Measurements from ENCODE around the gene CTNNA3. TPM values are rescaled to one million over a fixed set of nuclear protein-coding genes. Genes with fewer than 3 reads are reported as not detected.

CTNNA3 gene
- total and polyA plus RNA-seq, 4 experiments from 2014 or later = not detected

DNA sequence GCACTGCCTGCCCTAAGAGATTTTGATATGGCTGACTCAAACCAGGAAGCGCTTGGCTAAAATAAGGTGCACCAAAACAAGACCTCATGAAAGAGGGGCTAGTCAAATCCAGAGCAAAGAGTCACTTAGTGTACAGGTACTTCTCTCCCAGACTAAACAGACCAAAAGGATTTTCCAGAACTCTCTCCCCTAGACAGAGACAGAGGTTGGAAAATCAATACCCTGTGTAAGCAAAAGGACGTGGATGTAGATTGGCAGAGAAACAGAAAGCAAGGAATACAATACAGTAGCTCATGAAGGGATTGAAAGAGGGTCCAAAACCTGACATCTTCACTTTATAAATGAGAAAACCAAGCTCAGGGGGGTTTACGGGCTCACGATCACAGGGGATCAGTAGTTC, 853.1 kb downstream of the CTNNA3 start:
- H3K4me1 ChIP-seq (ENCODE audit: insufficient read depth, low read length) = no peaks in the 10 kb centered on the region
- intact Hi-C loops (cut with micrococcal nuclease) = no loop called here
- Mint-ChIP-seq H3K4me1 (no peaks in the 10 kb centered on the region), H3K27ac (no peak overlapping the region), H3K27me3 (peaks cover 0 to 3% of the 10 kb centered on the region in 2 donors), H3K4me3 (no peak overlapping the region), H3K9me3 (peaks cover 0 to 5% (median 0%) of the 10 kb centered on the region in 8 donors), H3K36me3 (no peaks in the 10 kb centered on the region)
- no peak overlapping the region for H3K4me3 ChIP-seq (ENCODE audit: low read length in 2 of 2)
- no peak overlapping the region for H3K27ac ChIP-seq (ENCODE audit: low read depth, low read length)
- ChIA-PET POLR2A (ENCODE audit: partially characterized antibody) (no interaction called here), CTCF (ENCODE audit: partially characterized antibody) (no interaction called here)
- no peak for DNase-seq
- no peaks in the 10 kb centered on the region for H3K27me3 ChIP-seq (ENCODE audit: insufficient read depth, low read length)
- H3K36me3 ChIP-seq (ENCODE audit: insufficient read depth, low read length) = no peaks in the 10 kb centered on the region
- H3K9me3 ChIP-seq (ENCODE audit: control insufficient read depth in 1 of 2, low read length in 2 of 2) = no peaks in the 10 kb centered on the region

GRCh38 chr10:66842371-66842770, 853.6 kb downstream of the CTNNA3 start:
- intact Hi-C loops (cut with micrococcal nuclease) = no loop called here
- DNase-seq = no peak

DNA sequence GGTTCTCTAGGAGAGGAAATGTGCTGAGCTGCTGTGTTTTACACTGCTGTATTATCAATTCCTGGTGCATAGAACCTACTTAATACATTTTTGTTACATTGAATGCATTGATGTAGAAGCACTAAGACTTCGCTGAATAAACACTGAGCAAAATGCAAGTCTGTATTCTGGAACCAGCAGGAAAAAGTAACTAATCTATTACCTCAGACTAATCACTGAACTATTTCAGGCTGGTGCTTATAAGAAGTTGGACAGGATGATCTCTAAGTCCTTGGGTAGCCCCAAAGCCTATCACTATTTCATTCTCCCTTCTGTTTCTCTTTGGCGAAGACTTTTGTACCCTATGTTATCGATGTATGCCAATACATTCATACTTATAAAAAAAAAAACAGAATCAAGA, 857.3 kb downstream of the CTNNA3 start:
- no peaks in the 10 kb centered on the region for H3K9me3 ChIP-seq (ENCODE audit: control insufficient read depth in 1 of 2, low read length in 2 of 2)
- CTCF ChIA-PET (ENCODE audit: partially characterized antibody) = no interaction called here
- intact Hi-C loops (cut with micrococcal nuclease) = no loop called here

More at GRCh38 chr10:66842371-66842770, 853.6 kb downstream of the CTNNA3 start:
- ChIA-PET CTCF (ENCODE audit: partially characterized antibody) (no interaction called here), POLR2A (ENCODE audit: partially characterized antibody) (no interaction called here)
- H3K4me3 ChIP-seq (ENCODE audit: low read length in 2 of 2) = no peak overlapping the region
- H3K36me3 ChIP-seq (ENCODE audit: insufficient read depth, low read length) = no peaks in the 10 kb centered on the region
- no peaks in the 10 kb centered on the region for H3K4me1 ChIP-seq (ENCODE audit: insufficient read depth, low read length)
- Mint-ChIP-seq H3K27me3 (peaks cover 0 to 3% of the 10 kb centered on the region in 2 donors), H3K4me1 (no peaks in the 10 kb centered on the region), H3K36me3 (no peaks in the 10 kb centered on the region), H3K9me3 (peaks cover 0 to 5% (median 0%) of the 10 kb centered on the region in 8 donors), H3K27ac (no peak overlapping the region), H3K4me3 (no peak overlapping the region)
- H3K27me3 ChIP-seq (ENCODE audit: insufficient read depth, low read length) = no peaks in the 10 kb centered on the region
- H3K9me3 ChIP-seq (ENCODE audit: control insufficient read depth in 1 of 2, low read length in 2 of 2) = no peaks in the 10 kb centered on the region
- no peak overlapping the region for H3K27ac ChIP-seq (ENCODE audit: low read depth, low read length)

GRCh38 chr10:66837990-66838389, 858.0 kb downstream of the CTNNA3 start:
- Mint-ChIP-seq H3K4me1 (no peaks in the 10 kb centered on the region), H3K27ac (no peak overlapping the region), H3K4me3 (no peak overlapping the region), H3K9me3 (peaks cover 0 to 8% (median 0%) of the 10 kb centered on the region in 8 donors), H3K36me3 (no peaks in the 10 kb centered on the region), H3K27me3 (peaks cover 0 to 3% of the 10 kb centered on the region in 2 donors)
- H3K4me3 ChIP-seq (ENCODE audit: low read length in 2 of 2) = no peak overlapping the region
- intact Hi-C loops (cut with micrococcal nuclease) = no loop called here
- H3K27ac ChIP-seq (ENCODE audit: low read depth, low read length) = no peak overlapping the region
- CTCF ChIA-PET (ENCODE audit: partially characterized antibody) = no interaction called here
- no peak for DNase-seq
- no peaks in the 10 kb centered on the region for H3K27me3 ChIP-seq (ENCODE audit: insufficient read depth, low read length)
- POLR2A ChIA-PET (ENCODE audit: partially characterized antibody) = no interaction called here
- H3K36me3 ChIP-seq (ENCODE audit: insufficient read depth, low read length) = no peaks in the 10 kb centered on the region
- H3K9me3 ChIP-seq (ENCODE audit: control insufficient read depth in 1 of 2, low read length in 2 of 2) = no peaks in the 10 kb centered on the region
- no peaks in the 10 kb centered on the region for H3K4me1 ChIP-seq (ENCODE audit: insufficient read depth, low read length)

More for the DNA sequence above, 857.3 kb downstream of the CTNNA3 start:
- Mint-ChIP-seq H3K4me3 (no peak overlapping the region), H3K27me3 (peaks cover 0 to 3% of the 10 kb centered on the region in 2 donors), H3K36me3 (no peaks in the 10 kb centered on the region), H3K4me1 (no peaks in the 10 kb centered on the region), H3K27ac (no peak overlapping the region), H3K9me3 (peaks cover 0 to 8% (median 0%) of the 10 kb centered on the region in 8 donors)
- H3K4me3 ChIP-seq (ENCODE audit: low read length in 2 of 2) = no peak overlapping the region
- H3K4me1 ChIP-seq (ENCODE audit: insufficient read depth, low read length) = no peaks in the 10 kb centered on the region
- no peaks in the 10 kb centered on the region for H3K36me3 ChIP-seq (ENCODE audit: insufficient read depth, low read length)
- no peaks in the 10 kb centered on the region for H3K27me3 ChIP-seq (ENCODE audit: insufficient read depth, low read length)
- POLR2A ChIA-PET (ENCODE audit: partially characterized antibody) = no interaction called here
- DNase-seq = no peak
- H3K27ac ChIP-seq (ENCODE audit: low read depth, low read length) = no peak overlapping the region

DNA sequence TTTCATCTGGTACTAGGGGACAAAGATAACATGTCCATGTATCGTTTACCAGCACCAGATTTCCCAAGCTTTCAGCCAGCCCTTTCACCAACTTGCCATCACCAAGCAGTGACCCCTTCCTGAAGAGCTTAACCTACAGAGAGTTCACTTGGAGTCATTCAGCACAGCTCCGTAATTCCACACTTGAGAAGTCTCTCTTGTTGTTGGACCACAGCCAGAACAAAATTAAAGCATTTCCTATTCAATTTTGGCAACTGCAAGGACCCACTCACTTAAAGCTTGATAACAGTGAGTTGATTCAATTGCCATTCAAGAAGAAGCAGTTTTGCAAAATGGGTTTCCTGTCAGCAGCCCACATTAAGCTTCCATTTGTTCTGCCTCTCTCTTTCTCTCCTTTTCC, 858.7 kb downstream of the CTNNA3 start:
- ChIA-PET CTCF (ENCODE audit: partially characterized antibody) (no interaction called here), POLR2A (ENCODE audit: partially characterized antibody) (no interaction called here)
- intact Hi-C loops (cut with micrococcal nuclease) = no loop called here
- Histone ChIP-seq H3K27me3 (ENCODE audit: insufficient read depth, low read length) (no peaks in the 10 kb centered on the region), H3K27ac (ENCODE audit: low read depth, low read length) (no peak overlapping the region), H3K4me3 (ENCODE audit: low read length in 2 of 2) (no peak overlapping the region), H3K9me3 (ENCODE audit: control insufficient read depth in 1 of 2, low read length in 2 of 2) (no peaks in the 10 kb centered on the region), H3K36me3 (ENCODE audit: insufficient read depth, low read length) (no peaks in the 10 kb centered on the region), H3K4me1 (ENCODE audit: insufficient read depth, low read length) (no peaks in the 10 kb centered on the region)
- Mint-ChIP-seq H3K36me3 (no peaks in the 10 kb centered on the region), H3K4me1 (no peaks in the 10 kb centered on the region), H3K9me3 (peaks cover 0 to 7% (median 0%) of the 10 kb centered on the region in 8 donors), H3K4me3 (no peak overlapping the region), H3K27ac (no peak overlapping the region), H3K27me3 (peaks cover 0 to 2% of the 10 kb centered on the region in 2 donors)
- no peak for DNase-seq

DNA sequence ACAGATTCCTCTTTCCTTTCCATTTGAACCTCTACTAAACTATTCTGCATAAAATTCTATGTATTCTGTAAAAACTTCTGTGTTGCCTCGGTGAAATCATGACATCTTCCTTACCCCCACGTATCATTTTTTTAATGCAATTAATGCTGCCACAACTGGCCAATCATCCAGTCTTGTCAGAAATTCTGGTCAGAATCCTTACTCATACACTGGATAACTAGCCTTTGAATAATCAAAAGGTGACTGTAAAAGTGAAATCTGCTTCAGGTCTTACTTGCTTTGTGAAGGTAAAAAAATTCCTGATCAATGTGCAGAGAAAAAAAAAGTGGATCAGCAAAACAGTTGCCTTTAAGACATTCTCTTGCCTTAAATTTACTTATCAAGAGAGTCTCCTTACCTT, 859.2 kb downstream of the CTNNA3 start:
- Mint-ChIP-seq H3K27me3 (no peaks in the 10 kb centered on the region), H3K4me1 (no peaks in the 10 kb centered on the region), H3K4me3 (no peak overlapping the region), H3K36me3 (no peaks in the 10 kb centered on the region), H3K27ac (no peak overlapping the region), H3K9me3 (peaks cover 0 to 5% (median 0%) of the 10 kb centered on the region in 8 donors)
- DNase-seq = no peak
- Histone ChIP-seq H3K4me3 (ENCODE audit: low read length in 2 of 2) (no peak overlapping the region), H3K27ac (ENCODE audit: low read depth, low read length) (no peak overlapping the region), H3K4me1 (ENCODE audit: insufficient read depth, low read length) (no peaks in the 10 kb centered on the region), H3K27me3 (ENCODE audit: insufficient read depth, low read length) (no peaks in the 10 kb centered on the region), H3K9me3 (ENCODE audit: control insufficient read depth in 1 of 2, low read length in 2 of 2) (no peaks in the 10 kb centered on the region), H3K36me3 (ENCODE audit: insufficient read depth, low read length) (no peaks in the 10 kb centered on the region)
- ChIA-PET POLR2A (ENCODE audit: partially characterized antibody) (no interaction called here), CTCF (ENCODE audit: partially characterized antibody) (no interaction called here)
- intact Hi-C loops (cut with micrococcal nuclease) = no loop called here

DNA sequence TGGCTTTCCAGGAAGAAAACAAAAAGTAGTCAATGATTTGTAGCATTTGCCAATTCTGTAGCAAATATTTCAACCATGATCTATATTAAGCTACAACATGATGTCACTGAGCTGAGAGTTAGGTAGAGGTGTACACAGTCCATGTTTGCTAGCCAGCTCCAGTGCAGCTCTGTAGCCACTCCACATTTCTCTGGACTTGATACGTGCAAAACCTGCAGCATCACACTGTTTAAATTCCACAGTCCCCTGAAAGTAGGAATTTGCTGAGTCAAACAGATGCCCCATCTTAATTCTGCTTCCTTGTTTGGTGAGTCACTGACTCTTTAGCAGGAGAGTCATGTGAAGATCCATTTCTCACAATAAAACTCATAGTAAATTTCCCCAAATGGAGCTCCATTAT, 859.9 kb downstream of the CTNNA3 start:
- intact Hi-C loops (cut with micrococcal nuclease) = no loop called here
- H3K36me3 Mint-ChIP-seq = no peaks in the 10 kb centered on the region
- peaks cover 0 to 5% (median 0%) of the 10 kb centered on the region in 8 donors for H3K9me3 Mint-ChIP-seq
- H3K27me3 ChIP-seq (ENCODE audit: insufficient read depth, low read length) = no peaks in the 10 kb centered on the region
- no peaks in the 10 kb centered on the region for H3K27me3 Mint-ChIP-seq
- H3K36me3 ChIP-seq (ENCODE audit: insufficient read depth, low read length) = no peaks in the 10 kb centered on the region
- H3K4me1 ChIP-seq (ENCODE audit: insufficient read depth, low read length) = no peaks in the 10 kb centered on the region
- no peak overlapping the region for H3K27ac Mint-ChIP-seq
- ChIA-PET CTCF (ENCODE audit: partially characterized antibody) (no interaction called here), POLR2A (ENCODE audit: partially characterized antibody) (no interaction called here)
- DNase-seq = no peak
- H3K4me3 Mint-ChIP-seq = no peak overlapping the region
- no peaks in the 10 kb centered on the region for H3K4me1 Mint-ChIP-seq
- no peaks in the 10 kb centered on the region for H3K9me3 ChIP-seq (ENCODE audit: control insufficient read depth in 1 of 2, low read length in 2 of 2)
- no peak overlapping the region for H3K4me3 ChIP-seq (ENCODE audit: low read length in 2 of 2)
- H3K27ac ChIP-seq (ENCODE audit: low read depth, low read length) = no peak overlapping the region

DNA sequence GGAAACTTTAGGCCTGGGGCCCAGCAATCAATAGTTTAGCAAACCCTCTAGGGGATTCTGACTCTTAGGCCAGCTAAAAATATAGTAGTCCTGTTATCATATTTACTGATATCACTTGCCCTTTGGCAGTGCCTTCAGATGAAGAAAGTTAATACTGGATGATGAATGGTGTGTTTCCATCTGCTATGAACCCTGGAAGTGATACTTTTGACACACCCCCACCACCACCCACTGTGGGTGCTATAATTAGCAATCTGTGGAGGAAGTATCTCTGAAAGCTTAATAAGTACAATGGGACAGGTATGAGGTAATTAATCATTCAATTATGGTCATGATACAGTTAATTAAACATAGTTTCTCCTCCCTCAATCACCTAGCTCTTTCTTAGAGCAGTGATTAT, 860.6 kb downstream of the CTNNA3 start:
- CTCF ChIA-PET (ENCODE audit: partially characterized antibody) = no interaction called here
- intact Hi-C loops (cut with micrococcal nuclease) = no loop called here
- Histone ChIP-seq H3K9me3 (ENCODE audit: control insufficient read depth in 1 of 2, low read length in 2 of 2) (no peaks in the 10 kb centered on the region), H3K4me3 (ENCODE audit: low read length in 2 of 2) (no peak overlapping the region), H3K36me3 (ENCODE audit: insufficient read depth, low read length) (no peaks in the 10 kb centered on the region), H3K27ac (ENCODE audit: low read depth, low read length) (no peak overlapping the region), H3K27me3 (ENCODE audit: insufficient read depth, low read length) (no peaks in the 10 kb centered on the region), H3K4me1 (ENCODE audit: insufficient read depth, low read length) (no peaks in the 10 kb centered on the region)
- DNase-seq = no peak
- H3K4me1 Mint-ChIP-seq = no peaks in the 10 kb centered on the region
- no peak overlapping the region for H3K27ac Mint-ChIP-seq
- no peak overlapping the region for H3K4me3 Mint-ChIP-seq
- H3K9me3 Mint-ChIP-seq = peaks cover 0 to 5% (median 0%) of the 10 kb centered on the region in 8 donors
- no peaks in the 10 kb centered on the region for H3K36me3 Mint-ChIP-seq
- no peaks in the 10 kb centered on the region for H3K27me3 Mint-ChIP-seq
- POLR2A ChIA-PET (ENCODE audit: partially characterized antibody) = no interaction called here
